SKM-1 treated with dmso at 0.1 percent for 144 hours (cell line): ENCODE data around the gene PI4KB.

Source experiments
- DNase-seq: peaks from one replicate; lab custom pipeline; 2025; ENCODE audit not compliant: unreplicated experiment; lab: John Stamatoyannopoulos, UW

PI4KB gene

DNA sequence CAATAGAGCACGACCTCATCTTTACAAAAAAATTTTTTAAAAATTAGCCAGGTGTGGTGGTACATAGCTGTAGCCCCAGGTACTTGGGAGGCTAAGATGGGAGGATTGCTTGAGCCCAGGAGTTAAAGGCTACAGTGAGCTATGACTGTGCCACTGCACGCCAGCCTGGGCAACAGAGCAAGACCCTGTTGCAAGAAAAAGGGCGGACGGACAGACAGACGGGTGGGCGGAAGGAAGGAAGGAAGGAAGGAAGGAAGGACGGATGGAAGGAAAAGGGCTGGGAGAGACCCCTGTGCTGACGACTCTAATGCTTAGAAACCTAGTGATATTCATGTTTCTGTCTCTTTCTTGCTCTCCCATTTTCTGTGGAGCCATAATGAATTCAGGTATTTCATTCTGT lies 14.4 kb downstream of the PI4KB start:
- DNase-seq = no peak

DNA sequence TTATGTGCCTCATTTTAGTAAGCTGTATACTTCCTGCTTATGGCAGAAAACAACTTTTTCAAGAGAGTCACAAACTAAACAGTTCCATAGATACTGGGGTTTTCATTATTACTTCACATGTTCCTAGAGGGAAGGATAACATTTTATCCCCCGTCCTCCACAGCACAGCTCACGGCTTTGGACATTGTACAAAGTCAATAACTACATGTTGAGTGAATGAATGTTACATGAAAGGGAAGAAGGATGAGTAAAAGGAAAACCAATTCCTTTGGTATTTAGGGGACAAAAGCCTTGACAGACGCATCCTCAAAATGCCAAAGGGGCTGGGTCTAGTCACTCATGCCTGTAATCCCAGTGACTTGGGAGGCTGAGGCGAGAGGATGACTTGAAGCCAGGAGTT lies 14.8 kb downstream of the PI4KB start:
- no peak for DNase-seq

DNA sequence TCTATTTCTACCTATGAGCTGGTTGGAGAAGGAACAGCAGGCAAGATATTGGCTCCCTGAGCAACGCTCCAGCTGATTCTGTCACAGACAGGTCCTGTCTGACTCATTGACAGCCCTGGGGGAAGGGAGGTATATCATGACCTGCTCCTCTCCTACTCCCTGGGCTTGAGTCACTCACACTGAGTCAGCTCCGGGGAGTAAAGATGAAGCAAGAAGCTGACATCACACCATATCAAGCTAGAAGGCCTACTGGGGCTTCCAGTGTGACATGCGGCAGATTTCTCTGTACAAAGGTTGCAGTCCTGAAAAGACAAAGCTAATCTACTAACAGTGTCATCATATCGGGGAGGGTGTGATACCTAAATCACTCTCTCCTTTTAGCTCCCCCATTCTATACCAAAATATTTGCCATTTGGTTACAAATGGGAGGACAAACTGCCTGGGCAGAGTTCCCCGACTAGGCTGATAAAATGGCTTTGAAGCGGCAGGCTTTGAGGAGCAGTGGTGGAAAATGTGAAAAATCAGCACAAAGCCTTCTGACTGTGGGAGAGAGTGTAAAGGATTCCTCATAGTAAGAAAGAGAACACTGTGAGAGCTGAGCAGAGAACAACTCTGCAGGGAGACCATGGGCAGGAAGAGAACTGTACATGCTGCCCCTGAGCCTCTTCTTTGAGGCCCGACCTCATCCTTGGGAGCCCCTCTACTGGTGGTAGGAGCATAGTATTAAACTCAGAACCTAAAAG lies 15.5 kb downstream of the PI4KB start:
- DNase-seq = peak; percentile 77

DNA sequence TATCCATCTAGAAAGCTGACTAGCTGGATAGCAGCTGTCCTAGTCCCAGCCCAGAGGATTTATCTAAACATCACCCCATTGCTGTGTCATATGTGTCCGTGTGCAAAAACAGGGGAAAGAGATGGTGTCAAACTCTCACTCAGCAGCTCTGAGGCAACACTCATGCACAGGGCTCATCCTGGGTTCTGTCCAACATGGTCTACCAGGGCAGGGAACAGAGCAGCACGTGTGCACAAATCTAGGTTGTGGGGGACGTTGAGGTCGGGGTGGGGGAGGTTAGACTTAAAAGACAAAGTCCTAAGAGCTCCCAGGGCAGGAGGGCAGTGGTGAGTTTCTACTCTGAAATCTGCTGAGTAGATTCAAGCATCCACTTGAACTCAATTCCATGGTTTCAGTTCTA lies 16.2 kb downstream of the PI4KB start:
- no peak for DNase-seq

DNA sequence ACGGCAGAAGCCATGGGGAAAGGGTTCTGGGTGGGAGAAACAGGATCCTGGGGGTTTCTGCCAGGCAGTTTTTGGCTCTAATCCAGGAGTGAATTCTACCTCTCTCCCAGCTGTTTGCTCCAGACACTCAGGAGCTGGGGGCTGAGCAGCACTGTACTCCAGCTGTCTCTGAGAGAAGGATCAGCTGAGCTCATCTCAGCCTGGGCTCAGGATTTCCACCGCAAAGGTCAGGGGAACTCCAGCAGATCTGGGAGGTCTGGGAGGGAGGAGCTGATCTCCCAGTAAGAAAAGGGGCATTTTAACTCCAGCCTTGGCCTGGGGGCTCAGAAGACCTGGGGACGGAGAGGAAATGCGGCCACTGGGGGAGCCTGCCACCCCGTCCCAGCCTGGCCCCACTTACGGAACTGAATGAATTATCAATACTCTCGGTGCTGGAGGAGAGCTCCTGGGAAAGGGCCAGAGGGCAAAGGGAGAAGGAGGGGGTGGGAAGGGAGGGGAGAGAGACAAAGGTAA lies 17.3 kb downstream of the PI4KB start:
- no peak for DNase-seq

DNA sequence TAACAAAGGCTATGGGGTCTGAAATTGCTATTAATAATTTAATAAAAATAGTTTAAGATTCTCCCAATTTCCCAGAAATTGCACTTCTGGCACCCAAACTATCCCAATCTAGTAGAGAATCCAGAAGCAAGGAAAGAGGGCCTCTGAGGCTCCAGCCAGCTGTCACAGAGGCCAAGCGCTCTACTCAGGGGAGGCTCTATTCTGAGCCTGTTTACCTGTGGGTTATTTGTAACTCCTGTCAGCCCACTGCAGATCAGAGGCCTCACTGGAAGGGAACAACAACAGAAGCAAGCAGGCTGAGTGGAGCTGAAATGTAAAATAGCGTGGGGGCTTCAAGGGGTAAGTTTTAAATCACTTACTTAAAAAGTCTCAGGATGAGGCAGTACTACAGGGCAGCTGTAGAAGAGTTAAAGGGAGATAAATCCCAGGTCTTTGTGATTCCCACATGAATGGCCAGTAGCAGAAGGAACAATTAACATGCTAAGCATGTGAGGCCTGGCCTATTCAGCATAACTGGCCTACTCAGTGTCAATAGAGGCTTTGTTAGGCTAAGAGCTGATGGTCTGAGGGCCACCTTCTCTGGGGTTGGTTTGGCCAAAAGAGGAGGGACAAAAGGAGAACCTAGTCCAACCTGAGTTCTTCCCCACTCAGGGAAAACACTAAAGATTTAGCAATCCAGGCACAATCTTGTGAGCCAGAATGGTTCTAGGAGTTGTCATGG lies 32.3 kb downstream of the PI4KB start:
- no peak for DNase-seq

DNA sequence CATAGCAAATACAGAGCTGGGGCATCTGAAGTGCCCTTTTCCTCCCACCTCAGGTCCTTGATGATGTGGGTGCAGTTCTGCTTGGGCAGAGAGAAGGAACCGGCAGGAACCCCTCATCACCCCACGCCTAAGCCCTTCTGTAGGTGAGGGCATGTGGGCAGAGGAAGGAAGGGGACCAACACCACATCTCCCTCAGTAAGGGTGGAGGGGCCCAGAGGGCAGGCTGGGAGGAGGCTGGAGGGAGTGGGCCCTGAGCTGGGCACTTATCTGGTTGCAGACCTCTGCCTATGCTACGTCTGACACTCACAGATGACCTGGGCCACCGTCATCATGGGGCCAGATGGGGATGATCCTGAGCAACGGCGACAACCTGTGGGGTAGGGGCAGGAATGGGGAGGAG lies 34.1 kb downstream of the PI4KB start:
- DNase-seq = no peak

DNA sequence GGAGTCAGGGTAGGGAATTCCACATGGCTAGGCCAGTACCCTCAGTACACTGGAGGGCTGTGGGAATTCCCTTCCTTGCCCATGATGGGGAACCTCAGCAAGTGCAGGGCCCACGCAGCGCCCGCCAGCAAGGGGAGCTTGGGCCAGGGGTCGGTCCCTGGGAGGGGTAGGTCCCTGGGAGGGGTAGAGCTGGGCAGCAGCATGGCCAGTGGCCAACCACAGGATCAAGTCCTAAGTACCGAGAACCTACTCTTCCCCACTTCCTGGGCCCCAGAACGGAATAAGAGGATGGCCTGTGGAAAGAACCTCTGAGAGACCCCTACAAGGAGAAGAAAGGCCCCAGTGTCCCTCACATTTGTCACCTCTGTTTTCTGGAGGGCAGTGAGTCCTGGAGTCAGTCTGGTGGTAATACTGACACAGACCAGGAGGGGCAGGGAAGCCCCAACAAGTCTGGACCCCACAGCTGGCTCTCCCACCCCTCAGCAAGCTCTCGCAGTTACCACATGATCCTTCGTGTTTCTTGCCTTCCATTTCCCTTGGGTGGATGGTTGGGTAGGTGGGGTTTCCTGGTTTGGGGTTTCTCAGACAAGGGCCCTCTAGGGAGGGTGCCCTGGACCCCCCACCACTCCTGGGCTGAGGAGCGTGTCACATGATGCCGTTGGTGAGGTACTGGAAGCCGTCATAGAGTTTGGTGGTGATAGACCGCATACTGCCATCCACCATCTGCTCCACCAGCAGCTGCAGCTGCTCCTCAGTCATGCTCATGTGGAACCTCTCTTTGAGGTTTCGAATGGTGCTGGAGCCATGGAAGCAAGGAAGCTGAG lies 34.8 kb downstream of the PI4KB start:
- DNase-seq = no peak

DNA sequence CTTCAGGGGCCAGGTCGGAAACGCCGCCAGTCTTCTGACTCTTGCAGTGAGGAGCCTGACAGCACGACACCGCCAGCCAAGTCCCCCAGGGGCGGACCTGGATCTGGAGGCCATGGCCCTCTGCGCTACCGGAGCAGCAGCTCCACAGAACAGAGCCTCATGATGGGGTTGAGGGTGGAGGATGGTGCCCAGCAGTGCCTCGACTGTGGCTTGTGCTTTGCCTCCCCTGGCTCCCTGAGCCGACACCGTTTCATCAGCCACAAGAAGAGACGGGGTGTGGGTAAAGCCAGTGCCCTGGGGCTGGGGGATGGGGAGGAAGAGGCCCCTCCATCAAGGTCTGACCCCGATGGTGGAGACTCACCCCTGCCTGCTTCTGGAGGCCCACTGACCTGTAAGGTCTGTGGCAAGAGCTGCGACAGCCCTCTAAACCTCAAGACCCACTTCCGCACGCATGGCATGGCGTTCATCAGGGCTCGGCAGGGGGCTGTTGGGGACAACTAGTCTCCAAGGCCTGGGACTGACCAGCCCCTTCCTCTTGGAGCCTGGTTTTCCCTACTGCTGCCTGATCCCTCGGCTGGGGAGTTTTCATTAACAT lies 36.4 kb downstream of the PI4KB start:
- DNase-seq = no peak

DNA sequence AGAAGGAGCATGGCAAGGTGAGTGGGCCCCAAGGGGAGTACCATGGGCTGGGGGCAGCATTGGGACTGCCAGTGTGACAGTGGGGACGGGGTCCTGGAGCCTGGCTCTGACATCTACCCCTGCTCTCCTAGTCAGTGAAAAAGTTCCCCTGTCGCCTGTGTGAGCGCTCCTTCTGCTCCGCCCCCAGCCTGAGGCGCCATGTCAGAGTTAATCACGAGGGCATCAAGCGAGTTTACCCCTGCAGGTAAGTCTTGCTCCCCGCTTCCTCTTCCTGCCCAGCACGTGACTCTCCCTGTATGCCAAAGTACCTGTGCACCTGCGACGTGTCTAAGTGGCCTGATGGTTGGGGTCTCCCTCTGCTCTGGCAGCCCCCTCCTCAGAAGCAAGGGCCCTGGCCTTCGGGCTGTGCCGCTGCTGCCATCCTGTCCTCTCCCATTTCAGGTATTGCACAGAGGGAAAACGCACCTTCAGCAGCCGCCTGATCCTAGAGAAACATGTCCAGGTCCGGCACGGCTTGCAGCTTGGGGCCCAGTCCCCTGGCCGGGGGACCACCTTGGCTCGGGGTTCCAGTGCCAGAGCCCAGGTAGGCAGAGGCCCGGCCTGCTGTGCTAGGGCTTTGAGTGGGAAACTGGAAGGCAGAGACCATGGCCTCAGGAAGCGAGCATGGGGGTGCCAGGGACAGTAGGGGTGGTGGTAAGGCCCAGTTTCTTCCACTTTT lies 37.1 kb downstream of the PI4KB start:
- no peak for DNase-seq

DNA sequence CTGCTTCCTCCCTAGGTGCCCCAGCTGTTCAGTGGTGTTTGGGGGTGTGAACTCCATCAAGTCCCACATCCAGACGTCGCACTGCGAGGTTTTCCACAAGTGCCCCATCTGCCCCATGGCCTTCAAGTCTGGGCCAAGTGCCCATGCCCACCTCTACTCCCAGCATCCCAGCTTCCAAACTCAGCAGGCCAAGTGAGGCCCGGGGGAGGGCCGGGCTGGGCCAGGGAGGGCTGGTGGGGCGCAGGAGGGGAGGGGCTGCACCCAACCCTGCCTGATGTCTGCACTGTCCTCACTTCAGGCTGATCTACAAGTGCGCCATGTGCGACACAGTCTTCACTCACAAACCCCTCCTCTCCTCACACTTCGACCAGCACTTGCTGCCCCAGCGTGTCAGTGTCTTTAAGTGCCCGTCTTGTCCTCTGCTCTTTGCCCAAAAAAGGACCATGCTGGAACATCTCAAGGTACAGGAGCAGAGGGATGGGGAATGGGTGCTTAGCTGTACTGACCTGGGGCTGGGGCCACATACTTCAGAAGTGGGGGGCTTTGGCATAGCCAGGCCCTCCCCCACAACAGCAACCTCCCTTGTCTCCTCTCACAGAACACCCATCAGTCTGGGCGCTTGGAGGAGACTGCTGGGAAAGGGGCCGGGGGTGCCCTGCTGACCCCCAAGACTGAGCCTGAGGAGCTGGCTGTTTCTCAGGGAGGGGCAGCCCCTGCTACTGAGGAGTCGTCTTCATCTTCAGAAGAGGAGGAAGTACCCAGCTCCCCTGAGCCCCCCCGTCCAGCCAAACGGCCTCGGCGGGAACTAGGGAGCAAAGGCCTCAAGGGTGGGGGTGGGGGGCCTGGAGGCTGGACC lies 37.9 kb downstream of the PI4KB start:
- DNase-seq = no peak

DNA sequence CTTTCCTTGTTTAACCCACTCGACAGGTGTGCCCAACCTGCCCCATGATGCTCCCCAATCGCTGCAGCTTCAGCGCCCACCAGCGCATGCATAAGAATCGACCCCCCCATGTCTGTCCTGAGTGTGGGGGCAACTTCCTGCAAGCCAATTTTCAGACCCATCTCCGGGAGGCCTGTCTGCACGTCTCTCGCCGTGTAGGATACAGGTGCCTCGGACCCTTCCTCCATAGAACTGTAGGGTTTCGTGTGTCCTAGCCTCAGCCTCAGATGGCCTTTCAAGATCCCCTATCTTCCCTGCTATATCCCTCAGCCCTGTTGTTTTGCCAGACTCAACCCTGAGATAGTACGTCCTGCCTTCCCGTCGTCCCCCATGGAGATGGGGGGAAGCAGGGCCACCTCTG lies 38.7 kb downstream of the PI4KB start:
- no peak for DNase-seq

DNA sequence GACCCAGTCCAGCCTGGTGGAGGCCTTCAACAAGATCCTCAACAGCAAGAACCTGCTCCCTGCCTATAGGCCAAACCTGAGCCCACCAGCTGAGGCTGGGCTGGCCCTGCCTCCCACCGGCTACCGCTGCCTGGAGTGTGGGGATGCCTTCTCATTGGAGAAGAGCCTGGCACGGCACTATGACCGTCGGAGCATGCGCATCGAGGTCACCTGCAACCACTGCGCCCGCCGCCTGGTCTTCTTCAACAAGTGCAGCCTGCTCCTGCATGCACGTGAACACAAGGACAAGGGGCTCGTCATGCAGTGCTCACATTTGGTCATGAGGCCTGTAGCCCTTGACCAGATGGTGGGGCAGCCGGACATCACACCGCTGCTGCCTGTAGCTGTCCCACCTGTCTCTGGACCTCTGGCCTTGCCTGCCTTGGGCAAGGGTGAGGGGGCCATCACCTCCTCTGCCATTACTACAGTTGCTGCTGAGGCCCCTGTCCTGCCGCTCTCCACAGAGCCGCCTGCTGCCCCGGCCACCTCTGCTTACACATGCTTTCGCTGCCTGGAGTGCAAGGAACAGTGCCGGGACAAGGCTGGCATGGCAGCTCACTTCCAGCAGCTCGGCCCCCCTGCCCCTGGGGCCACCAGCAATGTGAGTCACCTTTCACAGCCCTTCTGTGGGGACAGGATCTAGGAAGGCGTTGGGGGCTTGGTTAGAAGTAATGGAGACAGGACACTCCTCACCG lies 39.3 kb downstream of the PI4KB start:
- no peak for DNase-seq

DNA sequence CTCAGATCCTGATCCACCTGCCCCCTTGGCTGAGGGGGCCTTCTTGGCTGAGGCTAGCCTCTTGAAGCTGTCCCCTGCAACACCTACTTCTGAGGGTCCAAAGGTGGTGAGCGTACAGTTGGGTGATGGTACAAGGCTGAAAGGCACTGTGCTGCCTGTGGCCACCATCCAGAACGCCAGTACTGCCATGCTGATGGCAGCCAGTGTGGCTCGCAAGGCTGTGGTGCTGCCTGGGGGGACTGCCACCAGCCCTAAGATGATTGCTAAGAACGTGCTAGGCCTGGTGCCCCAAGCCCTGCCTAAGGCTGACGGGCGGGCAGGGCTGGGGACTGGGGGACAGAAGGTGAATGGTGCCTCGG lies 39.9 kb downstream of the PI4KB start:
- DNase-seq = no peak

DNA sequence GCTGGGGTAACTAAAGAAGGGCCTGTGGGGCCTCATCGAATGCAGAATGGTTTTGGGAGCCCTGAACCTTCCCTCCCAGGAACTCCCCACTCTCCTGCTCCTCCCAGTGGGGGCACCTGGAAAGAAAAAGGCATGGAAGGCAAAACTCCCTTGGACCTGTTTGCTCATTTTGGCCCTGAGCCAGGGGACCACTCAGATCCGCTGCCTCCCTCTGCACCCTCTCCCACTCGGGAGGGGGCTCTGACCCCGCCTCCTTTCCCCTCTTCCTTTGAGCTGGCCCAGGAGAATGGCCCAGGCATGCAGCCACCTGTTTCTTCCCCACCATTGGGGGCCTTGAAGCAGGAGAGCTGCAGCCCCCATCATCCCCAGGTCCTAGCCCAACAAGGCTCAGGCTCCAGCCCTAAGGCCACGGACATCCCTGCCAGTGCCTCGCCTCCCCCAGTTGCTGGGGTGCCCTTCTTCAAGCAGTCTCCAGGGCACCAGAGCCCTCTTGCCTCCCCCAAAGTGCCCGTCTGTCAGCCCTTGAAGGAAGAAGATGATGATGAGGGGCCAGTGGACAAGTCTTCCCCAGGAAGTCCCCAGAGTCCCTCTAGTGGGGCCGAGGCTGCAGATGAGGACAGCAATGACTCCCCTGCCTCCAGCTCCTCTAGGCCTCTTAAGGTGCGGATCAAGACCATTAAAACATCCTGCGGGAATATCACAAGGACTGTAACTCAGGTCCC lies 40.4 kb downstream of the PI4KB start:
- no peak for DNase-seq

DNA sequence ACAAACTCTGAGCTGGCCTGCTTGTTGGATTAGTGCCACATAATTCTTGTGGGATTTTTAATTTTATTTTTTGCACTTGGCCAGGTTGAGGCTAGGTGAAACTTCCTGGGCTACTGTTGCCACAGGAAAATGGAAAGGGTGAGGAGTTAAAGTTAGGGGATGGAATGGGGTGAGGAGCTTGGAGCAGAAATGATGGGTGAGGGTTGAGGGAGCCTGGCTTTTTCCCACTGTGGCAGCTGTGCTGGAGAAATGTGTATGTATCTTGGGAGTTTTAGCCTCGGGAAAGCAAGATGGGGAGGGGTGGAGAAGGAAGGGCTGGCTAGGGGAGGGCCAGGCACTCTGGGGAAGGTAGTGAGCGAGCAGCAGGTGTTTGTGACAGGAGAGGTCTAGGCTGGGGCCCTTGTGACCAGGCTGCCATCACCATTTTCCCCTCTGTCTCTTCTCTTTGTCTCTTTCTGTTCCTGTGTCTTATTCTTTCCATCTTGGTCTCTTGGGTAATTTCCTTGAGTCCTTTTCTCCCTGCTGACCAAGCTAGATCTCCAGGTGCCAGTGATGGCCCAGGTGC lies 43.1 kb downstream of the PI4KB start:
- no peak for DNase-seq

DNA sequence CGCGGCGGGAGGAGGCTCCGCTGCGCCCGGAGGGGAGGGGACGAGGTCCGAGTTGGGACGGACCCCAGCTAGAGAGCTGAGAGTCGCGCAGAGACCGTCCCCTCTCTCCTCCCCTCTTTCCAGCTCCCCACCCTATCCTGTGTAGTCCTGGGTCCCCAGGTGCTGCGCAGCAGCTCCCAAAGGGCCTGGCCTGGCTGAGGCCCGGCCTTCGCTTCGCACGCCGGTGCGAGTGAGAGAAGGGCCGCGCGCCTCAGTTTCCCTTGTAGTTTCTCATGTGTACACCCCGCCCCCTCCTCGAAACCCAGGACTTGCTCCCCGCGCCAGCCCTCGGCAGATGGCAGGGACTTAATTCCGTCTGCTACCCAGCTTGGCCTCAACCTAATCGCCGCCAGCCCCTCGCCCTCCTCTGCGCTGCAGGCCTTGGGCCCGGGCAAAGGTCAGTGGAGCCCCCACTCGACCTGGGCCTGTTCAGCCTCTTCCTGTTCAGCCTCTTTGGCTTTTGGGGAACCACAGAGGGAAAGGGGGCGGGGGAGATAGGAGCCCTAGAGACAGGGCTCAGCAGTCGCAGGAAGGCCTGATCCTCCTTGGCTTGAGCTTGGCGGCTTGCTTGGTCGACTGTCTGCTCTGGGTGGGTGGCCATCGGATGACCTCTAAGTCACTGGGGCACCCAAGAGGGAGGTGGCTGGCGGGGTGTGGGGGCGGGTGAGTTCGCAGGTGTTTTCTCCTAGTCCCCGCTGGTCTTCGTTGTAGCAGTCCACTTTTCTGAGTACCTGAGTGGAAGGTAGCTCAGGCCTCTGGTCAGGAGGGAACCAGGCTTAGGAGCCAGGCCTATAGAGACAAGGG lies 44.1 kb downstream of the PI4KB start:
- peak; percentile 50 for DNase-seq
